ENCODE results near the gene IFT81.

GRCh38 chr12:110171636-110172035, 47.5 kb downstream of the IFT81 start:
- no peak for TF ChIP-seq EZH2 (IDR thresholded peaks at IDR 0.05; ENCODE audit: borderline replicate concordance, insufficient read depth, low read depth, low read length, poor library complexity, severe bottlenecking)
- TF ChIP-seq, protein P1, sequence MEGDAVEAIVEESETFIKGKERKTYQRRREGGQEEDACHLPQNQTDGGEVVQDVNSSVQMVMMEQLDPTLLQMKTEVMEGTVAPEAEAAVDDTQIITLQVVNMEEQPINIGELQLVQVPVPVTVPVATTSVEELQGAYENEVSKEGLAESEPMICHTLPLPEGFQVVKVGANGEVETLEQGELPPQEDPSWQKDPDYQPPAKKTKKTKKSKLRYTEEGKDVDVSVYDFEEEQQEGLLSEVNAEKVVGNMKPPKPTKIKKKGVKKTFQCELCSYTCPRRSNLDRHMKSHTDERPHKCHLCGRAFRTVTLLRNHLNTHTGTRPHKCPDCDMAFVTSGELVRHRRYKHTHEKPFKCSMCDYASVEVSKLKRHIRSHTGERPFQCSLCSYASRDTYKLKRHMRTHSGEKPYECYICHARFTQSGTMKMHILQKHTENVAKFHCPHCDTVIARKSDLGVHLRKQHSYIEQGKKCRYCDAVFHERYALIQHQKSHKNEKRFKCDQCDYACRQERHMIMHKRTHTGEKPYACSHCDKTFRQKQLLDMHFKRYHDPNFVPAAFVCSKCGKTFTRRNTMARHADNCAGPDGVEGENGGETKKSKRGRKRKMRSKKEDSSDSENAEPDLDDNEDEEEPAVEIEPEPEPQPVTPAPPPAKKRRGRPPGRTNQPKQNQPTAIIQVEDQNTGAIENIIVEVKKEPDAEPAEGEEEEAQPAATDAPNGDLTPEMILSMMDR (IDR thresholded peaks at IDR 0.05): no peak

All from B cell (primary cell).